NOMO-1 treated with DMSO at 0.1 percent for 48 hours (cell line): ENCODE data around the gene CEP131.

Experiments
- DNase-seq: peaks from one replicate; lab custom pipeline; 2025; ENCODE audit not compliant: unreplicated experiment; lab: John Stamatoyannopoulos, UW

CEP131 gene

DNA sequence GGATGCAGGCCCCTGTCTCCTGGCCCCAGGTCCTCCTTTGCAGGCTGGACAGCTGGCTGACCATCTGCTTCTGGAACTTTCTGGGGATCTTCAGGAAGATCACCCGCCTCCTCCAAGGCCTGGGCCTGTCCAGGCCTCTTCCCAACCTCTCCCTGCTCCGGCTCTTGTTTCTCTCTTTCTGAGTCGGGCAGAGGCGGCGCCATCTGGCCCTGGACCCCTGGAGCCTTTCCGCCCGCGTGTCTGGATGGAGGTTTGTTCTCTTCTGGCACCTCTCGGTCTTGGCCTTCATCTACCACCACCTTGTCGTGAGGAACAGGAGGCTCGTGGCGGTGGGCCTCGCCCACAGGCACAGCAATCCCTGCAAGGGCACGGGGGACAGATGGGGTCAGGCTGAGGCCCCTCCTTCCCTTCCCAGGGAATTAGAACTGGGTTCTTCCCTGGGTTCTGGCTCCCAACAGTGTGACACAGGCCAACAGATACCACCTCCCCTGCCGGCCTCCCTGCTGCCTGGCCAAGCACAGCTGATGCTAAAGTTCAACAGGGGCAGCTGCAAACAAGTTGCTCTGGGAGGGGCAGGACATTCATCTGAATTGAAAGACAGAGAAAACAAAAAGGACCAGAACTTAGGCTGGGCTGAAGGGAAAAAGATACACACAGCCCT, 29.7 kb upstream of the CEP131 start:
- DNase-seq: no peak

DNA sequence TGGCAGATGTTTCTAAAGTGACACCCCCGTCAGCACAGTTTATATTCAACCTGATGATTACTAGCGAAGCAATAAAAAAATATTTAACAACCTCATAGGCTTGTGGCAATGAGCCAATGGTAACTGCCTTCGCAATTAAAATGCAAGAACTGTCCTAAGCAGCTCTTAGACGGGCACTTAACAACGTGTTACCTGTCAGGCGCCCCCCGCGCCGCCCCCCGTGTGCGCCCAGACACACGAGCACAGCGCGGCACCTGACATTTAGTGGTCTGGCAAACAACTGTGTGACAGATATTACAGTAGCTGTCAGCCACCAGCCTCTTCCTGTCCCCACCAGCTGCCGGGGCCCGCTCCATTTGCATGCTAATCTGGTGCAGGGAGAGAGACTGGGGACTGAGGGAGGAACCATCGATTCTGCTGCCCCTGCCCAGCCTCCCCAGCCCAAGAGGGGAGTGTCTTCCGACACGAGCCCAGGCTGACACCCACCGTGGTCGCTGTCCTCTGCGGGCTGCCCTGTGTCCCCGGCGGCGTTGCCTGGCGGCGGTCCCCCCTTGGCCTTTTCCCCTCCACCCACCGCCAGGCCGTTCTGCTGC, 29.0 kb upstream of the CEP131 start:
- DNase-seq: no peak

DNA sequence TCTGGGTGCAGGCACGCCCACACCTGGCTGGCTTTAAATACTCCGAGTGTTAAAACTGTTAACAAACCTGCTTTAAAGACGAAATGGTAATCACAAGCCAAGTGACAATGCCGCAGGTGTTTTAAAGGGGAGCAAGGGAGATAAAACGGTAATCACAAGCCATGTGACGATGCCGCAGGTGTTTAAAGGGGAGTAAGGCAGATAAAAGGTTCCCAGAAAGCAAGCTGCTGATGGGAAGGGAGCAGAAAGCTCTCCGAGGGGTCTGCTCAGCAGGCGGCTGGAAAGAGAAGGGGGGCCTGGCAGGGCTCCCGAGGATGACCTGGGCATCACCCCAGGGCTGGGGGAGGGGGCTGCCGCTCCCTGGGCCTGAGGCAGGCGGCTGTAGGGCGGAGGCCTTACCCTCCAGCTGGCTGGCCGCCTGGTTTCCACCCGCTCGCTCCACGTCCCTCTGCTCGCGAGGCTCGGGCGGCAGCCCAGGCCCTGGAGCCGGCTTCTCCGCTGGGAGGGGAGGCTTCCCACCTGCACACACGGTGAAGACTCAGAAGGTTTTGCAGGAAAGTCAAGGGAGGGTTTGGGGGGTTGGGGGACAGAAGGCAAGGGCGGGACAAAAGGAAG, 28.4 kb upstream of the CEP131 start:
- no peak for DNase-seq

DNA sequence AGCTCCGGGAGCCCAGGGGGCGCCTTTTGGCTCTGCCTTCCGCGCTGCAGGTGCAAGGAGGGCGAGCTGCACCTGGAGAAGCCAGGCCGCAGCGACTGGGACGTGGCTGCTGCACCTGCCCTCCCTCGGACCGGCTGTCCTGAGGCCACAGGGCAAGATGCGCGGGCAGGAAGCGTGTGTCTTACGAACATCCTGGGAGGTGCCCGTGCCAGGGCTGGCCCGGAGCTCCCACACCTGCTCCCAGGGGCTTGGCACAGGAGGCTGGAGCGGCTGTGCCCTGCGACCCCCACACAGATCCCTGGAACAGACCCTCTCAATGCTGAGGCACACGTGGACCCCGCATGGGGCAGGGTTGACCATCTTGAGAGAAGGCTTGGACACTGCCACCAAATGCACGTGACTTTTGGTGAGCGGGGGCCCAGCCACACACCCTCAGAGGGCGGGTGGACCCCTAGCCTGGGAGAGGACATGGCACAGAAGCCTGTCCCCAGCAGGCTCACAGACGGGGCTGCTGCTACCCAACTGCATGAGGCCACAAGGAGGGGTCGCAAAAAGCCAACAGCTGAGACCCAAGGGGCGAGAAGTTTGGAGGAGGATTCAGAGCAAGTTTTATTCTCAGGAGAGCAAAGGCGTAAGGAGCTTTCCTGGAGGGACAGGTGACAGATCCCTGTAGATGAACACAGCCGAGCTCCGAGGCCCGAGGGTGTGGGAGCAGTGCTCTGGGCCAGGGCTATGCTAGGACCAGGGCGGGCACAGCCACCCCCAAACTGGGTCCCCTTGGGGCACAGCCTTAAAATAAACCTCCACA, 27.7 kb upstream of the CEP131 start:
- DNase-seq: no peak

DNA sequence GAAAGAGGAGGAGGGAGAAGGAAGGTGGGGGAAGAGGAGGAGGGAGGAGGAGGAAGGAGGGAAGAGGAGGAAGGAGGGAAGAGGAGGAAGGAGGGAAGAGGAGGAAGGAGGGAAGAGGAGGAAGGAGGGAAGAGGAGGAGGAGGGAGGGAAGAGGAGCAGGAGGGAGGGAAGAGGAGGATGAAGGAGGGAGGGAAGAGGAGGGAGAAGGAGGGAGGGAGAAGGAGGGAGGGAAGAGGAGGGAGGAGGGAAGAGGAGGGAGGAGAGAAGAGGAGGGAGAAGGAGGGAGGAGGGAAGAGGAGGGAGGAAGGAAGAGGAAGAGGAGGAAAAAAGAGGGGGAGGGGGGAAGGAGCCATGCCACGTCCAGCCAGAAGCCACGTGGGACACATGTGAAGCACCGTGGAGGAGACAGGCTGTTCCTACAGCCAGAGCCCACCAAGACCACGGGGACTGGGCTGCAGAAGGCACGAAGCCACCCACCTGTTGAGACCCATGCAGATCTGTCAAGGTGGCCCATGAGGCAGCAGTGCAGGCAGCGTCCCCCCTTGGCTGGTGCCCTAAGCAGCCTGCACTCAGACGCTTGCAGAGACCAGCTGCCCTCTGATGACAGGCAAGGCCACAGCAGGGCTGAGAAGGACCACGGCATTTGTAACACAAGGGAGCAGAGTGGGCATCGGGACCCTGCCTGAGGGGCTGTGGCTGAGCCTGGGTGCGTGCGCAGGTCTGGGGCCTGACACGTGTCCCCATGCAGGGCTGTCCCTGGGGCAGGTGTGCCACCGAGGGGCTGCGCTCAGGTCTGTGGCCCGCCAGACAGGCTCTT, 26.7 kb upstream of the CEP131 start:
- DNase-seq: no peak

DNA sequence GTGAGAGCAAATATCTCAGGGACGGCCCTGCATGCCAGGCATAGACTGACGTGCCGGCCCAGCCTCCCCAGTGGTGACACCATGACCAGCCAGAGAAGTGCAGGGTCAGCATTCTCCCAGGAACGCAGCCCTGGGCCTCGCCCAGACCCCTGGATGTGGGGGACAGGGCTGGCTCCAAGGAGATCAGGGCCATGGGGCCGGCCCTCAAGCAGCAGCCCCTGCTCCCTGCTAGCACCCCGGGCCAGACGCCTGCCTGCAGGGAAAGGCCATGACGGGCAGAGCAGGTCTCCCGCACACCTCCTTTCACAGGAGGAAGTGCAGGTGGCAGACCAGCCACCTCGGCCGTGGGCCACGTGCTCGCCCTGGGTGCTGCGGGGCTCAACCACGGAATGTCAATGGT, 25.9 kb upstream of the CEP131 start:
- no peak for DNase-seq

DNA sequence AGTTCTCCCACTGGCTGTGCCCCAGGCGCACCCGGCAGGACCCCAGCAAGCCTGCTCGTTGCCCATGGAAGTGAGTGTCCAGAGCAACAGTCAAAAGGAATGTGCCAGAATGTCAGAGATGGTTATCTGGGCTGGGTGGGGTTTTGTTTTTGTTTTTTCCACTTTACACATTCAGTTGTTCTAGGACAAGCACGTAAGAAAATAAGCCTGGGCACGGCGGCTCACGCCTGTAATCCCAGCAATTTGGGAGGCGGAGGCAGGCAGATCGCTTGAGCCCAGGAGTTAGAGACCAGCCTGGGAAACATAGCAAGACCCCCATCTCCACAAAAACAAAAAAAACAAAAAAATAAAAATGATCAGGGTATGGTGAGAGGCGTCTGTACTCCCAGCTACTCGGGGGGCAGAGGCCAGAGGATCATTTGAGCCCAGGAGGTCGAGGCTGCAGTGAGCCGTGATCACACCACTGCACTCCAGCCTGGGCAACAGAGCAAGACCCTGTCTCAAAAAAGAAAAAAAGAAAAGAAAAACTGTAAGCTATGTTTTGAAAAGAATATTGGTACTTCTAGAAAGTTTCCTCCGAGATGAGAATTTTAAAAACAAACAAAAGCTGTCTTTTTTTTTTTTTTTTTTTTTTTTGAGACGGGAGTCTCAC, 24.7 kb upstream of the CEP131 start:
- DNase-seq: no peak

DNA sequence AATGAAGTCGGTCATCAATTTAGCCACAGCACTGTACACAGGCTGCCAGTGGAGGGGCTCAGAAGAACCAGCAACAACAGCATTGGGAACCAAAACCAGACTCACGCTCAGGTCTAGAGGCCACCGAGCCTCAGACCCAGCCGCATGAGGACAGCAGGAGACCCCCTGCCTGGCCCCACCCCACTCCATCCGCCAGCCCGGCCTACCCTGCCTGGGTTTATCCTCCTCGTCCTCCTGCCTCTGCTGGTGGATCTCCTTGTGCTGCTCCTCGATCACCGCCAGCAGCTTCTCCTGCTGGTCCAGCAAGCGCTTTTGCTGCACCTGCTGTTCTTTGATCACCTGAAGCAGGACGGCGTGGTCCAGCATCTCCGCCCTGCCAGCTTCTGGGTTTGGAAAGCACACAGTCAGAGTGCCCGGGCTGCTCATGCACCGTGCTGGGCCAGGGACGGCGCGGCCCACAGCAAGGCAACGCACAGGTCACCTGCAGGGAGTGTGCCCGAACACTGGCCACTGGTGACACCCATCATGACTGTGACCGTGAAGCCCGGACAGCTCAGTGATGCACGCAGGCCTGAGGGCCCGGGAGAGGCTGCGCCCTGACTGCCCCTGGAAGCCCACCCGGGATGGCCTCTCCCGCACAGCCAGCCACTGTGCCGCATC, 24.0 kb upstream of the CEP131 start:
- DNase-seq: no peak

DNA sequence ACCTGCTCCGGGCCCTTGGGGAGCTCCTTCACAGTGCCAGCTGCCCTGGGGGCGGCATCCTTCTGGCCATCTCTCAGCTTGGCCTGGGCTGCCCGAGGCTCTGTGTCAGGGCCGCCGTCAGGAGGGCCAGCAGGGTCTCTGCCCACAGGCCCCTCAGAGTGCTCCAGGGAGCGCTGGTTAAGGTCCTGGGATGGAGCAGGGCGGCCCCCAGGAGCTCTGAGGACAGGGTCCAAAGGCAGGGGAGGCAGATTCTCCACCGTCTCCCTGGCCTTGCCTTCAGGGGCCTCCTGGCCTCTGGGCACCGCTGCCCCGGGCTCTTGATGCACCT, 23.5 kb upstream of the CEP131 start:
- no peak for DNase-seq

DNA sequence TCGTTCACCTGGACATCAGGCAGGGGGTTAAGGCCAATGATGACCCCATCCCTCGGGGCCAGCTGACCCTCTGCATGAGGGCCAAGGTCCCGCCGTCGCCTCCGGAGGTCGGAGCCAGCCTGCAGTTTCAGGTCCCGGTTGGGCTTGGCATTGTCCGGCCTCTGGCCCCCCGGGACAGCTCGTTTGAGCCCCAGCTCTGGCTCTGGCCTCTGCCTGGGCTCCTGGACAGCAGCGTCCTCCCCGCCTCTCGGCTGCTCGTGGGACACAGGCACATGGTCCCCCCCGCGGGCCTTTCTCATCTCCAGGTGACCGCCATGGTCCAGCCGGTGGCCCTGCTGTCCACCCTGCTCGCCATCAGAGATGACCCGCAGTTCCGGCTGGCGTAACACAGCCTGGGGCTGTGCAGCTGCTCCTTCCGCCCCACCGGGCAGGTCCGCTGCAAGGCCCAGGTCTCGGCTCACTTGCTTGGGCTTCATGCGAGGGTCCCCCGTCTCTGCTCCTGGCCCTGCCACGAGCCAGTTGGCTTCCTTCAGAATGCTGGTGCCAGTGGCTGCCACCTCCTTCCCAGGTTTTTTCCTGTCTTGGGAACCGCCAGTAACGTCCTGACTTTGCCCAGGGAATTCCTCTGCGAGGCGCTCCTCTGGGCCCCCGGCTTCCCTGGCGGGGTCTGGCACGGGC, 23.0 kb upstream of the CEP131 start:
- no peak for DNase-seq

DNA sequence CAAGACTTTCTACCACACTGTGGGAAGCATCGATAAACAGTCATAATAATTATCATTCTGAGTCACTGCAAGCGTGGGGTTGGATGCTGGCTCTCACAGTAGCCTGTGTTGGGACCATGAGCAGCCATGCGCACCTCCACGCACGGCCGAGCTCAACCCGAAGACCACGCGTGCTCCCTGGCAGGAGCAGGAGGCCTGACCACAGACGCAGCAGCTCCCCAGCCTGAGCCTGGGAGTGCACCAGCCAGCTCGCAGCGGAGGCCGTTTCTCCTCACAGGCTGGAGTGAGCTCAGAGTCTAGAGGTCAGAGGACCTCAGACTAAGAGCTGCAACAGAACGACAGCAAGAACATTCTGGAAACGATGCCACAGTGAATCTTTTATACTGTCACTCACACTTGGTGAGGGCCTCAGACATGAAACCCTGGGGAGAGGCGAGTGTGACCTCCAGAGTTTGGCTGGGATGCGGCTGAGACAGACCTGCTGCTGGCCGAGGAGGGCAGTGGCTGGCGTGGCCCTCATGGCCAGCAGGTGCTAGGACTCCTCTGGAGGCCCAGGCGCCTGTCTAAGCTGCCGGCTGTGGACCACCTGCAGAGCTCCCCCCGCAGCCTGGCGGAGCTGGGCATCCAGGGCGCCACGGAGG, 22.4 kb upstream of the CEP131 start:
- DNase-seq: no peak

DNA sequence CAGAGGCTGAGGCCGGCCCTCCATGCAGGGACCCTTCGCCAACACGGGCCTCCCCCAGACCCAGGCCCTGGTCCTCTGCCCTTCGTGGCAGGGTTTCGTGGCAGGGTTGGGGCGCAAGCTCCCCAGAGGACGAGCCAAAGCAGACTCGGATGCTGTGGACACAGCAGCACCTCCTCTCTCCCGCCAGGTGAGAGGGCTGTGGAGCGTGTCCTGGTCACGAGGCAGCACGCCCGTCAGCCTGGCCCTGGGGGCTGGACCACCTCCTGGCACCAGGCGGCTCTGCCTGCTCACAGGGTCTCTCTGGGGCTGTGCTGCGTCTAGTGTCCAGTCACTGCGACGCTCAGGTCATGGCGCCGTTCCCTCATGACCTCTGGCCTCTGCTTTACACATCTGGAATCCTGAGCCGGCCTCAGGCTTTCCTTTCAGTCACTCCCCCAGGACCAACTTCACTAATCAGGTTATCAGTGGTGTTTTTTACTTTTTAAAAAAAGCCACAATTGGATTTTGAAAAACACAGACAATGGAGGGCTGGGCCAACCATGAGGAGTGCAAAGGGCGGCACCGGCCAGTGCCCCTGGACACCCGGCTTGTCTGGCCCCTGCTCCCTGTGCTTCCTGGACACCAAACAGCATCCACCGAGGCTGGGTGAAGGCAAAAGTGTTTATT, 21.7 kb upstream of the CEP131 start:
- no peak for DNase-seq

DNA sequence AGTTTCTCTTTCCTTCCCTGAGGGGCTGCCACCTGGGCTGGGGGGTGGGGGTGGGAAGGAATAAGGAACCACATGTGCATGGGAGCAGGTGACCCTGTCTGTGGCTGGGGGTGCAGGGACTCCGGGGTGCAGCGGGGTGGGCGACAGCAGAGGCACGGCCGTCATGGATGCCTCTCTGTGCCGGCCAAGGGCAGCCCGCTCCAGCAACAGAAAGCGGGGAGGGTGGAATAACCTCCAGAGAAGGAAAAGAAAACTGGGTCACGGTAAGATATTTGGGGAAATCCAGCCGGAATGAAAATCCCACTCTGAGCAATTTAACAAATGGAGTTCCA, 20.5 kb upstream of the CEP131 start:
- no peak for DNase-seq

DNA sequence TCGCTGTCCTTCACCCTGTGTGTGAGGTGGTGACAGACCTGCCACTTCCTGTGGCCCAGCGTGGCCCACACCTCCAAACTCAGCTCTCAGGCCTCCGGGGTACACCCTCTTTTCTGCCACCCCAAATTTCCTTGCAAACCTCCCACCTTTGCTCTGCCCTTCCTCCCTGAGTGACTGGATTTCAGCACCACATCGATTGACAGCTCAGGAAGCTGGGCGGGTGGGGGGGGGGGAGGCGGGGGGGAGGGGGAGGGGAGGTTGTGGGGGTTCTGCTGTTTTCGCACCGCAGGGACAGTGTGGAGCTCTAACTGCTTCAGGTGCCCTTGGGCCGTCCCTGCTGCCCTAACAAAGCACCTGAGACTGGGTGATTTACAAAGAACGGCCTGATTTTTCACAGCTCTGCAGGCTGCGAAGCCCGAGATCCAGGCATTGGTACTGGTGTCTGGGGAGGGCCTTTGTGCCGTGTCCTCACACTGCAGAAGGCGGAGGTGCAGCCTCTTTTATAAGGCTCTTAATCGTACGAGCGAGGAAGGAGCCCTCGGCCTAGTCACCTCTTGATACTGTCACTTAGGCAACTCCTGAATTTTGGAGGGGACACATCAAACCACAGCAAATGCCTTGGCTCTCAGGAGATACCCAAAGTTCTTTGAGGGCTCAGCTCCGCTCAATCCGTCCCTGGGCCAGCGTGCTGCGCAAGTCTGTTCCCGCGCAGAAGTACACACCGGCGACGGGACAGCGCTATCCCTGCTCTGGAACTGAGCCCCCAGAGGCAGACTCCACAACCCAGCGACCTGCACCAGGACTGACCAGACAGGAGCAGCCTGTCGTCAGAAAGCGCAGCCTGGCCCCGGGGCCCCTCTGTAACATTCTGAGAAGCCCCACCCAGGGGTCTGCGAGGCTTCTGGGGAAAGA, 19.9 kb upstream of the CEP131 start:
- no peak for DNase-seq

DNA sequence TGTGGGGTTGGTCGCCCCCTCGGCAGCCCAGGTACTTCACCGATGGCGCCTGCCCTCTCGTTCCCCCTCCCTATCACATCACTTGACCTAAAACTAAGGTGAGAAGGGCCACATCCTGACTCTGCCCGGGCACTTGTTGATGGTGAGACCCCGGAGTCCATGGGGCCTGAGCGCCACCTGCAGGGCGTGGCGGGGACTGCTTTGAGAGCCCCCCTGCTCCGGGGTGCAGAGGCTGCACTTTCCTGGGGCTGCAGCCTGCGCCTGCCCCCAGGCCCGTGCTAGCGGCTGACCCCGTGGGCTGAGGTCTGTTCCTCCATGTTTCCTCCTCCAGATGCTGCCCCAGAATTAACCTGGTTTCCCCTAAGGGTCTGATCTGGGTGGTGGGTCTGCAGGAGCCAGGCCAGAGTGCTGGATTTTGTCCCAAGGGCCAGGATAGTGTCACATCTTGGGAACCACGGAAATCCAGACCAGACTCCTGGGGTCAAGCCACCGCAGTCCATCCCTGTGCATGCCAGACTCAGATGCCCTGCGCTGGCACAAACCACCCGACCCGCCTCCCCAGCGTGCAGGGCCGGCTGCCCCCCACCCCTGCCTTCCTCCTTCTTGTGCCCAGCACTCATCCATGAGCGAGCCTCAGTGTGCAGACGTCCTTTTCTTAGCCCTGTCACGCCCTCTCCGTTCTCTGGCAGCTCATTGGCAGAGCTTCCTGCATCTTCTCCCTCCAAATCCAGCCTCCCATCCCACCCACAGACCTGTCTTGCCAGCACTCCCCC, 19.1 kb upstream of the CEP131 start:
- peak; percentile 53 for DNase-seq

DNA sequence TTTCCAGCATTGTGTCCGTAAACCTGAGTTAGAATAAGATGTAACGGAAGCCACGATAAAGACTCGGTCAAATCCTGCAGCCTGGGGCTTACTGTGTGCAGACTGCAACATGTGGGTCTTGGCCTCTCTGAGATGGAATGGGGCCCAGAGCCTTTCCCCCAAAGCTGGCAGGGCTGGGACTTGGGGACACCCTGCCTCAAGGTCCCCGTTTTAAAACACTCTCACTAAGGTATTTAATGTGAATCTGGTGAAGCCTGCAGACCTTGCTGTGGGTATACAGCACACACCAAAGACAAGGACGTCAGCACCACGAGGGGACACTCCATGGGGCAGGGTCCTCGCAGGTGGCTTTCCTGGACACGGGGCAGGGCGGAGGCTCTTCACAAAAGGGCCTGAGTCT, 18.4 kb upstream of the CEP131 start:
- no peak for DNase-seq

DNA sequence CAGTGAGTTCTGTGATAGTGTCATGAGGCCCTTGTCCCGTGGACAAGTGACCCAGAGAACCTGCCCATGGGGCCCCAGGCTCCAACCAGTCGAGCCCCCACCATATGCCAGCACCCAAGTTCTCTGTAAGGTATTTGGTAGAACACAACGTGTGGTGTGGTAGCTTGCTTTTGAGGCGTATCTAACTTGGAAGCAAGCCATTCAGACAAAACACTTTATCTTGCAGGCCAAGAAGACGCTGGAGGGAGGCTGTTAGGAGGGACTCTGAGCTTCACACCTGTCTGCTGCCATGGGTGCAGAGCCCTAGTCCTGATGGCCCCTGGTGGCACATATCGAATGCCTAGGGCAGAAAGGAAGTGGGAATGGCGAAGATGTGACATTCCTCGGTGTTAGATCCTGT, 18.0 kb upstream of the CEP131 start:
- no peak for DNase-seq
